Measurements from ENCODE around the gene LBR. TPM values are rescaled to one million over a fixed set of nuclear protein-coding genes. Genes with fewer than 3 reads are reported as not detected.
"Not testable (repeated sequence)": the region's sequence is repeated elsewhere in the genome, so short reads cannot be mapped to it uniquely, and the experiment has no call there.

Gene LBR
- total RNA-seq, 1 experiment from 2014 or later = 149 TPM

DNA sequence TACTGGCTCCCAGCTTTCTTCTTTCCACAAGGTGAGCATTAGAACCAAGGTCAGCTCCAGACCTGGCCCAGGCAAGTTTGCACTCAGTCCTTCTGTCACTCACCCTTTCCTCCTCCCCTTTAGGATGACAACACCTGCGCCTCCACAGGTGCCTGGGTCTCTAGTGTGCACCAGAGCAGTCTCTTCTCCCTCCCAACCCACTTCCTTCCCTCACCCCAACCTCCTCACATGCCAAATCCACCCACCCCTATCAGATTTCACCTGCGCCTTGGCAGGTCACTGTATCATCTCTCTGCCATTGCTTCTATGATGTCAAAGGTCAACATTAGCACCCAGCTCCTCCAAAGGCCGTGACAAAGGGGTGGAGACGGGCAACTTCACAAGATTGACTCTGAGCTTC lies 38.0 kb downstream of the LBR start:
- no peaks in the 10 kb centered on the region for H3K9me3 Mint-ChIP-seq (ENCODE audit: unreplicated experiment)
- CTCF ChIA-PET = no interaction called here

GRCh38 chr1:225388372-225388771 lies 39.5 kb downstream of the LBR start:
- no peak overlapping the region for H3K4me3 Mint-ChIP-seq (ENCODE audit: unreplicated experiment)
- H3K27ac Mint-ChIP-seq (ENCODE audit: unreplicated experiment) = no peak overlapping the region
- no peaks in the 10 kb centered on the region for H3K9me3 Mint-ChIP-seq (ENCODE audit: unreplicated experiment)
- no peaks in the 10 kb centered on the region for H3K36me3 Mint-ChIP-seq (ENCODE audit: insufficient read depth, unreplicated experiment)
- no peaks in the 10 kb centered on the region for H3K4me1 ChIP-seq
- DNase-seq = no peak
- no TSS peak for BruUV-seq (replicated peaks)
- TF ChIP-seq CTCF (IDR thresholded peaks at IDR 0.05; ENCODE audit: insufficient read depth in 1 of 2, low read depth in 1 of 2, low read length in 1 of 2, severe bottlenecking in 1 of 2, unreplicated experiment in 1 of 2) = no peak
- no peaks in the 10 kb centered on the region for H3K27me3 ChIP-seq (replicated peaks; ENCODE audit: control insufficient read depth, insufficient read depth, low read length)
- no peaks in the 10 kb centered on the region for H3K27me3 Mint-ChIP-seq (ENCODE audit: insufficient read depth, unreplicated experiment)
- H3K4me1 Mint-ChIP-seq (ENCODE audit: low read depth, unreplicated experiment) = peaks cover 8% of the 10 kb centered on the region
- CTCF ChIA-PET = no interaction called here
- no peak overlapping the region for H3K4me3 ChIP-seq (ENCODE audit: low read depth, low read length)
- POLR2A ChIA-PET = no interaction called here
- H3K36me3 ChIP-seq (ENCODE audit: control insufficient read depth, insufficient read depth, low read length) = no peaks in the 10 kb centered on the region
- intact Hi-C loops (cut with micrococcal nuclease; ENCODE audit: unreplicated experiment) = no loop called here
- H3K9me3 ChIP-seq = no peaks in the 10 kb centered on the region

More for the DNA sequence above, 38.0 kb downstream of the LBR start:
- Mint-ChIP-seq H3K4me3 (ENCODE audit: unreplicated experiment) (no peak overlapping the region), H3K4me1 (ENCODE audit: low read depth, unreplicated experiment) (peaks cover 8% of the 10 kb centered on the region), H3K27ac (ENCODE audit: unreplicated experiment) (no peak overlapping the region), H3K36me3 (ENCODE audit: insufficient read depth, unreplicated experiment) (no peaks in the 10 kb centered on the region), H3K27me3 (ENCODE audit: insufficient read depth, unreplicated experiment) (no peaks in the 10 kb centered on the region)
- Histone ChIP-seq H3K4me1 (no peaks in the 10 kb centered on the region), H3K9me3 (no peaks in the 10 kb centered on the region), H3K36me3 (ENCODE audit: control insufficient read depth, insufficient read depth, low read length) (no peaks in the 10 kb centered on the region), H3K27me3 (replicated peaks; ENCODE audit: control insufficient read depth, insufficient read depth, low read length) (no peaks in the 10 kb centered on the region), H3K4me3 (ENCODE audit: low read depth, low read length) (no peak overlapping the region)
- BruUV-seq (replicated peaks) = no TSS peak
- no peak for TF ChIP-seq CTCF (IDR thresholded peaks at IDR 0.05; ENCODE audit: insufficient read depth in 1 of 2, low read depth in 1 of 2, low read length in 1 of 2, severe bottlenecking in 1 of 2, unreplicated experiment in 1 of 2)
- POLR2A ChIA-PET = no interaction called here
- intact Hi-C loops (cut with micrococcal nuclease; ENCODE audit: unreplicated experiment) = no loop called here
- DNase-seq = no peak

- H3K4me1 Mint-ChIP-seq (ENCODE audit: low read depth, unreplicated experiment); H3K36me3 ChIP-seq (ENCODE audit: control insufficient read depth, insufficient read depth, low read length); H3K4me3 ChIP-seq (ENCODE audit: low read depth, low read length); H3K4me3 Mint-ChIP-seq (ENCODE audit: unreplicated experiment); BruUV-seq (replicated peaks); DNase-seq; H3K4me1 ChIP-seq; H3K36me3 Mint-ChIP-seq (ENCODE audit: insufficient read depth, unreplicated experiment); H3K27ac Mint-ChIP-seq (ENCODE audit: unreplicated experiment); intact Hi-C loops (cut with micrococcal nuclease; ENCODE audit: unreplicated experiment); H3K27me3 Mint-ChIP-seq (ENCODE audit: insufficient read depth, unreplicated experiment); H3K9me3 ChIP-seq; H3K27me3 ChIP-seq (replicated peaks; ENCODE audit: control insufficient read depth, insufficient read depth, low read length); CTCF ChIA-PET; H3K9me3 Mint-ChIP-seq (ENCODE audit: unreplicated experiment); POLR2A ChIA-PET: not testable (repeated sequence)
Observed at GRCh38 chr1:225386860-225387259, 41.0 kb downstream of the LBR start.

GRCh38 chr1:225380691-225381090 lies 47.1 kb downstream of the LBR start:
- no peak for DNase-seq
- Mint-ChIP-seq H3K4me3 (ENCODE audit: unreplicated experiment) (no peak overlapping the region), H3K27ac (ENCODE audit: unreplicated experiment) (no peak overlapping the region), H3K4me1 (ENCODE audit: low read depth, unreplicated experiment) (peaks cover 7% of the 10 kb centered on the region), H3K27me3 (ENCODE audit: insufficient read depth, unreplicated experiment) (no peaks in the 10 kb centered on the region), H3K9me3 (ENCODE audit: unreplicated experiment) (no peaks in the 10 kb centered on the region), H3K36me3 (ENCODE audit: insufficient read depth, unreplicated experiment) (no peaks in the 10 kb centered on the region)
- Histone ChIP-seq H3K27me3 (replicated peaks; ENCODE audit: control insufficient read depth, insufficient read depth, low read length) (no peaks in the 10 kb centered on the region), H3K4me1 (no peaks in the 10 kb centered on the region), H3K9me3 (no peaks in the 10 kb centered on the region), H3K36me3 (ENCODE audit: control insufficient read depth, insufficient read depth, low read length) (no peaks in the 10 kb centered on the region), H3K4me3 (ENCODE audit: low read depth, low read length) (no peak overlapping the region)
- no TSS peak for BruUV-seq (replicated peaks)
- POLR2A ChIA-PET = no interaction called here
- CTCF ChIA-PET = no interaction called here
- intact Hi-C loops (cut with micrococcal nuclease; ENCODE audit: unreplicated experiment) = no loop called here
- no peak for TF ChIP-seq CTCF (IDR thresholded peaks at IDR 0.05; ENCODE audit: insufficient read depth in 1 of 2, low read depth in 1 of 2, low read length in 1 of 2, severe bottlenecking in 1 of 2, unreplicated experiment in 1 of 2)

All from Caco-2 (cell line).